Inferior parietal cortex (tissue), 1 donor: ENCODE data around the gene KRT12.
"Not testable (repeated sequence)": the region's sequence is repeated elsewhere in the genome, so short reads cannot be mapped to it uniquely, and the experiment has no call there.

Experiments used
- DNase-seq: peaks from one replicate; pipeline ENCODE4 v3.0.0-alpha.2; 2016; ENCODE audit errors: extremely low spot score

KRT12 gene

DNA sequence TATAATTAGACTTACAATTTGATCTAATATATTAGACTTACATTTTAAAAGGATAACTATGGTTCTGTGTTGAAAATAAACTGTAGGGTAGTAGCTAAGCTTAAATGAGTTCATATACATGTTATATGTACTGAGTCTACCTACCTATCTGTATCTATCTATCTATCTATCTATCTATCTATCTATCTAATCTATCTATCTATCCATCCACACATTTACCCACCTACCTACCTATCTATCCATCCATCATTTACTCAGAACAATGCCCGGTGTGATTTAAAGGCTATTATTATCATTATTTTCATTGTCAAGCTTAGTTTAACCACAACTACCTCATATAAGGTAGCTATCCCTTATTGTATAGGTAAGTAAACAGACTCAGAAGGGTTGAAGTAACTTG, 51.6 kb downstream of the KRT12 start:
- DNase-seq: no peak

DNA sequence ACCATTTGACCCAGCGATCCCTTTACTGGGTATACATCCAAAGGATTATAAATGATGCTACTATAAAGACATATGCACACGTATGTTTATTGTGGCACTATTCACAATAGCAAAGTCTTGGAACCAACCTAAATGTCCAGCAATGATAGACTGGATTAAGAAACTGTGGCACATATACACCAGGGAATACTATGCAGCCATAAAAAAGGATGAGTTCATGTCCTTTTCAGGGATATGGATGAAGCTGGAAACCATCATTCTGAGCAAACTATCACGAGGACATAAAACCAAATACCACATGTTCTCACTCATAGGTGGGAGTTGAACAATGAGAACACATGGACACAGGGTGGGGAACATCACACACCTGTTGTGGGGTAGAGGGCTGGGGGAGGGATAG, 52.4 kb downstream of the KRT12 start:
- not testable (repeated sequence) for DNase-seq

DNA sequence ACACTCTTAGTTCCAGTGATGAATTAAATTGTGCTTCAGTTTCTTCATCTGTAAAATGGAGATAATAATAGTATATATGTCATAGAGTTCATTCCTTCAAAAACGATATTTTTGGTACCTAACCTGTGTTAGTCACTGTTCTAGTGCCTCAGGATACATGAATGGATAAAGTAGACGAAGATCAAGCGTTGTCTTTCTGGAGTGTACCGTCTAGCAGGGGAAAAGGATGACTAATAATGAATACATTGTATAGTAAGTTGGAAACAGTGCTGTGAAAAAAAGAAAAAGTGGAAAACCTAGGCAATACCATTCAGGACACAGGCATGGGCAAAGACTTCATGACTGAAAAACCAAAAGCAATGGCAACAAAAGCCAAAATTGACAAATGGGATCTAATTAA, 53.2 kb downstream of the KRT12 start:
- DNase-seq: no peak

DNA sequence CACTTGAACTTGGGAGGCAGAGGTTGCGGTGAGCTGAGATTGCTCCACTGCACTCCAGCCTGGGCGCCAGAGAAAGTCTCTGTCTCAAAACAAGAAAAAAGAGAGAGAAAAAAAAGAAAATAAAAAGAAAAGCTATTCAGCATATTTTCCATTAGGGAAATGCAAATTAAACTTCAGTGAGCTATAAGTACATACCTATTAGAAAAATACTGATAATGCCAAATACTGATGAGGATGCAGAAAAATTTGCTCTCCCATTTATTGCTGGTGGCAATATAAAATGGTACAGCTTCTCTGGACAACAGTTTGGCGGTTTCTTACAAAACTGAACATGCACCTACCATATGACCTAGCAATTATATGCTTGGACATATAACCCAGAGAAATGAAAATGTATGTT, 54.4 kb downstream of the KRT12 start:
- DNase-seq: no peak
